ENCODE measurements around the gene PER3.

The PER3 gene

GRCh38 chr1:7878027-7878426, 93.9 kb downstream of the PER3 start:
- no peak for DNase-seq

GRCh38 chr1:7879228-7879627, 95.1 kb downstream of the PER3 start:
- DNase-seq, result no peak

- no peak for DNase-seq
Observed at GRCh38 chr1:7884757-7885156, 100.7 kb downstream of the PER3 start.

GRCh38 chr1:7885513-7886404, 101.7 kb downstream of the PER3 start:
- DNase-seq, result no peak

- peak; percentile 58 for DNase-seq
Observed at GRCh38 chr1:7886405-7886745, 102.3 kb downstream of the PER3 start.

GRCh38 chr1:7888248-7889081, 104.4 kb downstream of the PER3 start:
- no peak for DNase-seq

GRCh38 chr1:7890853-7891252, 106.8 kb downstream of the PER3 start:
- no peak for DNase-seq

GRCh38 chr1:7891804-7892203, 107.7 kb downstream of the PER3 start:
- DNase-seq, result no peak

GRCh38 chr1:7893529-7894180, 109.6 kb downstream of the PER3 start:
- DNase-seq, result no peak
